GM12864 (cell line): ENCODE data around the gene TNFSF11.
A peak's percentile ranks its signal among the peaks of the same experiment; 100 is the strongest.

ENCODE experiments used
- DNase-seq: peaks from one replicate; pipeline ENCODE4 v3.0.0-alpha.2; 2011; ENCODE audit warnings: low read depth
- H3K4me3 ChIP-seq: 2 replicates; pipeline ENCODE4 v1.5.1; 2011; ENCODE audit warnings: mild to moderate bottlenecking, low read depth, low read length, control low read depth
- CTCF ChIP-seq: IDR thresholded peaks from 2 replicates; pipeline ENCODE4 v1.5.1; 2011; ENCODE audit warnings: low read depth, mild to moderate bottlenecking, moderate library complexity, low read length, control low read depth, inconsistent platforms; ENCODE audit errors: missing control alignments

The TNFSF11 gene

DNA sequence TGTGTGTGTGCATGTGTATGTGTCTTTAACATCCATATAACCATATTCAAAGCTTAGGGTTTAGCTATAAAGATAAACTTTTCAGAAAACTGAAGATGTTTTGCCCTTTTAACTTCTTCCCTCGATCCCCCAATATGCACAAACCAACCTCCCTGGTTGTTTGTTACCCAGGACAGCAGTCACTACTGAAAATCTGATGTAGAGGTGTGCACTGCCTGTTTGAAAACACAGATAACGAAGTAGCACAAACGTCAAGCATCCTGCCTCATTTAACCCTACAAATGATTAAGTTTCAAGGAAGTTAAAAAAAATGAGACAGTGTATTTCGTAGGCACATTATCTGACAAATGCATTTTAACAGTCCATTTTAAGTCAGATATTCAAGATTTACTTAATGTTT is 3.6 kb downstream of the TNFSF11 start:
- DNase-seq: no peak
- TF ChIP-seq CTCF: no peak
- H3K4me3 ChIP-seq: peak overlapping the region; percentile 67; the same call in 1 of the 2 replicates

- H3K4me3 ChIP-seq: no peak overlapping the region
- no peak for TF ChIP-seq CTCF
- DNase-seq: no peak
These were observed 6.7 kb downstream of the TNFSF11 start for GRCh38 chr13:42580644-42581043.

DNA sequence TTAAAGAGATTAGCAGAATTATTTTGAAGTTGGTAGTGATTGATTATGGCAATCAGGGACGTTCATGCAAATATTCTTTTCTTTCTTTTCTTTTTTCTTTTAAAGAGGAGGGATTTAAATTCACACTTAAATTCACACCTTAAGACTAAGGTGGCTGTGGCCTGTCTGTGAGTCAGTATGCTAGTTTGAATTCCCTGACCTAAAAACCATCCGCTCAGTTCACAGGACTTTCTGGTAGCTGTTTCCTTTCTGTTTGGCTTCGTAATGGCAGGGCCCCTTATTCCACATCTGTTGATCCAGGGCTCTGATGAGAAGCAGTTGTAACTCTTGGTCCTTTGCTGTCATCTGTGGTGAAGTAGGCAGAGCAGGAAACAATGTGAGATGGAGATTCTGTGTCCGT is 7.5 kb downstream of the TNFSF11 start:
- no peak overlapping the region for H3K4me3 ChIP-seq
- DNase-seq: no peak
- no peak for TF ChIP-seq CTCF

DNA sequence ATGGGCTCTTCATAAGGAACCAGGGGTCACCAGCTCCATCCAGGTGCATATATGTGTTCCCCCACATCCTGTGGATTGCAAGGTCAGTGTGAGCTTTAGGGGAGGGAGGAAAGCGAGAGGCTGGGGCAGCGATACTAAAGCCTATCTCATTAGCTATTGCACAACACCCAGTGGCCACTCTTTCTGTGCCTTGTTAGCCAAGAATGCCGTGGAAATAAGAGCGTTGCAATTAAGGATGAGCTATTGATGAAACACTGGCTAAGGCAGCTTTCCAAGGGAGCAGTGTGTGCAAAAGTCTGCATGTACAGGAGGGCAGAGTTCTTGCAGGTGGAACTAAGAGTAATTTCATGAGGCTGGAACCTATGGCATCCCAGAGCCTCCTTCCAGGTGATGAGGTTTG is 17.6 kb downstream of the TNFSF11 start:
- TF ChIP-seq CTCF: no peak
- DNase-seq: no peak
- H3K4me3 ChIP-seq: no peak overlapping the region

DNA sequence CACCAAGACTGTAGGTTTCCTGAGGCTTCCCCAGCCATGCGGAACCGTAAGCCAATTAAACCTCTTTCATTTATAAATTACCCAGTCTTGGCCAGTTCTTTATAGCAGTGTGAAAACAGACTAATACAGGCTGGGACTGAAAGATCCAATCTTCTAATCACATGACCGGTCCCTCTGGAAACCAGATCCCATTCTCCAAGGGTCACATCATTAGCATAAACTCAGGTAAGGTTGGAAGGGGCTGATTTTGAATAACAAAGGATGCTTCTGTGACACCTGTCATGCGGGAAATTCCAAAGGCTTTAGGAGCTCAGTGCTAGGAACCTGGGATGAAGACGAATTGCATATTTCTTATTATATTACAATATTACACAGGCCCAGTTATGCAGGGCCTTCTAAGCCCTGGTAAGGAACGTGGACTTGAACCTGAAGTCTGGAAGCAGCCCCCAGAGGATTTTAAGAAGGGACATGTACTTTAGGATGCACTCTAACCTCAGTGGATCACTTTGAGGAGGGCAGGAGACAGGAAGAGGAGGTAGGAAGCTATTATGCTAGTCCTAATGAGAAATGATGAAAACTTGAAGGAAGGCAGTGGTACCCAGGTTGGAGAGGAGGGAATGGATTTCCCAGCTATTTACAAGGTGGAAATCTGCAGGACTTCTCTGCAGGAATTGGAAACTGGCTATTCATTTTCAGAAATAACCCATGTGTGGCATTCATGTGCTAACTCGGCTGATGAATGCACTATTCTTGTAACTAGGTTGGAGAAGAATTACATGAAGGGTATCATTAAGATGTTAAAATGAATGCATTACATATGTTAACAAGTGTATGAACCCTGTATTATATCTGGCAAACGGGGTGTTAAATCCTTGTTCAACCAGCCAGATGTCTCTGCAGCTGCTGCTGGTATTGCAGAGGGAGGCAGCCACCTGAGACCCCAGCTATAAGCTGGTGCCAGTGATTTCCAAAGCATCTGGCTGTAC is 19.3 kb downstream of the TNFSF11 start:
- TF ChIP-seq CTCF: no peak
- no peak overlapping the region for H3K4me3 ChIP-seq
- DNase-seq: no peak

DNA sequence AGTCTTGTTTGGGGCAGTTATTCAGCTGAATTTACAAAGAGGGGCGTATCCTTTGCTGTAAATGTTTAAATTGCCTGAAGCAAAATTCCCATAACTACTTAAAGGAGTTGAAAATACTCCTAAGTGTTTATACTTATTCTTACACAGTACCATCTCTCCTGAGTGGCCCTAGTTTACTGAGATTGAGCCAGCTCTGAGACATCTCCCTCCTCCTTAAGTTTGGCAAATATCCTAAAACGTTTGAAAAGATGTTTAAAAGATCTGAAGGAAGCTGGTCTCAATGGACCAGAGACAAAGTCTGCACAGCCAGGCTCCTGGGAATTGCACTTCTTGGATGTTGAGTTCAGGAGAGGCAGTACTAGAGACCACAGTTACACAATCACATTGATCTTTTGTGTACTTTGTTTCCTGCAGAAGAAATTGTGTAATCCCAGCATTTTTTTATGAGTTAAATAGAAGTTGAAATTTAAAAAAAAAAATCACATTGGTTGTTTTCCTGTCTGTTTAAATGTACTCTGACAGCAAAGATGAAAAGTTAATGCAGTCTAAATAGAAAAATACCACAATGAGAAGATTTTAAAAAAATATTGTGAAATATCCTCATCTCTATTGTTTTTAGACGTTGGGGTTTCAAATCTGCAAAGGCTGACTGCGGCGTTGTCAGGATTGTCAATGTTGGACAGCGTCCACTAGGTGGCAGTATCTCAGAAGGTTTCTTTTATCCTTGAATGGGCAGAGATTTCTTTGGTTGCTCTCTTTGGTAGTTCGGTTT is 20.7 kb downstream of the TNFSF11 start:
- TF ChIP-seq CTCF: peak; percentile 63
- H3K4me3 ChIP-seq: no peak overlapping the region
- peak; percentile 46 for DNase-seq
